ENCODE results near the gene TMEM129.

- TF ChIP-seq, protein P1, sequence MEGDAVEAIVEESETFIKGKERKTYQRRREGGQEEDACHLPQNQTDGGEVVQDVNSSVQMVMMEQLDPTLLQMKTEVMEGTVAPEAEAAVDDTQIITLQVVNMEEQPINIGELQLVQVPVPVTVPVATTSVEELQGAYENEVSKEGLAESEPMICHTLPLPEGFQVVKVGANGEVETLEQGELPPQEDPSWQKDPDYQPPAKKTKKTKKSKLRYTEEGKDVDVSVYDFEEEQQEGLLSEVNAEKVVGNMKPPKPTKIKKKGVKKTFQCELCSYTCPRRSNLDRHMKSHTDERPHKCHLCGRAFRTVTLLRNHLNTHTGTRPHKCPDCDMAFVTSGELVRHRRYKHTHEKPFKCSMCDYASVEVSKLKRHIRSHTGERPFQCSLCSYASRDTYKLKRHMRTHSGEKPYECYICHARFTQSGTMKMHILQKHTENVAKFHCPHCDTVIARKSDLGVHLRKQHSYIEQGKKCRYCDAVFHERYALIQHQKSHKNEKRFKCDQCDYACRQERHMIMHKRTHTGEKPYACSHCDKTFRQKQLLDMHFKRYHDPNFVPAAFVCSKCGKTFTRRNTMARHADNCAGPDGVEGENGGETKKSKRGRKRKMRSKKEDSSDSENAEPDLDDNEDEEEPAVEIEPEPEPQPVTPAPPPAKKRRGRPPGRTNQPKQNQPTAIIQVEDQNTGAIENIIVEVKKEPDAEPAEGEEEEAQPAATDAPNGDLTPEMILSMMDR (conservative IDR thresholded peaks at IDR 0.05 in 1 of 2, IDR thresholded peaks at IDR 0.05 in 1 of 2; ENCODE audit: low read depth in 1 of 2, low read length in 2 of 2), result no peak
- no peak for TF ChIP-seq EZH2 (IDR thresholded peaks at IDR 0.05; ENCODE audit: low read length, missing control alignments)
These were observed 44.4 kb upstream of the TMEM129 start for GRCh38 chr4:1765409-1766072.
